GM18861 (cell line): ENCODE measurements around the gene SCEL.
"Not testable (repeated sequence)": the region's sequence is repeated elsewhere in the genome, so short reads cannot be mapped to it uniquely, and the experiment has no call there.

Source experiments
- ATAC-seq: cut with Tn5 transposase; IDR thresholded peaks from one replicate; pipeline ENCODE4 v1.9.1; 2021; ENCODE audit not compliant: unreplicated experiment

The SCEL gene

DNA sequence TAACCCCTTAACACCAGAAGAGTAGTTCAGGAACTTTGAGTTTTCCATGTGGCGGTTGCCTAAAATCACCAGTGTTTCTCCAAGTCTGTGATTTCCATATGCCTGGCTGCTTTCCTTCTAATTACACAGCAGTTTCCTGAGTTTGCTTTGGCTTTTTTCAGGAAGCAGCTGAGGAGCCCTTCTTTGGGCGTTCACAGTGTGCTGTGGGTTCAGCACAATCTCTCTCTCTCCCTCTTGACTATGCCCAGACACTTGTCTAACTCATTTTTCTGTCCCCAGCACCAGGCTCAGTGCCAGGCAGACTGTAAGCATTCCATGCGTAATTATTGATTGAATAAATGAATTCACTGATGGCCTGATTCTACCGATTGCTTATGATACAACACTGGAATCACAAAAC, 19.7 kb downstream of the SCEL start:
- no peak for ATAC-seq

DNA sequence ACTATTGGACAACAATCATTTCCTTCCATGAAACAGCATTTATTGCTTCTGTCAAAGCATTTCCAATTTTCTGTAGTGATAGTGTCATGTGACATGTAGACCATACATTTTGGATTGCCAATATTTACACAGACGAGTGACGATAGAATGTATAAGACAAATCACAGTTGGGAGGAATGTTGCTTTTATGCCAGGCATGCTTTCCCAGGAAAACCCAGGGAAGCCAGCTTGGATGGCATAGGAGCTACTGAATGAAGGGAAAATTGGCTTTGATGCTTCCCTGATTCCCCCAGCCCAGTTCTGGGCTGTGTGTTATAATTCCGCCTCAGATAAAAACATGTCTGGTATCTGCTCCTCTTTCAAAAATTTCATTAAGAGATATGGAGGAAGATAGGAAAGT, 22.5 kb downstream of the SCEL start:
- ATAC-seq = no peak

DNA sequence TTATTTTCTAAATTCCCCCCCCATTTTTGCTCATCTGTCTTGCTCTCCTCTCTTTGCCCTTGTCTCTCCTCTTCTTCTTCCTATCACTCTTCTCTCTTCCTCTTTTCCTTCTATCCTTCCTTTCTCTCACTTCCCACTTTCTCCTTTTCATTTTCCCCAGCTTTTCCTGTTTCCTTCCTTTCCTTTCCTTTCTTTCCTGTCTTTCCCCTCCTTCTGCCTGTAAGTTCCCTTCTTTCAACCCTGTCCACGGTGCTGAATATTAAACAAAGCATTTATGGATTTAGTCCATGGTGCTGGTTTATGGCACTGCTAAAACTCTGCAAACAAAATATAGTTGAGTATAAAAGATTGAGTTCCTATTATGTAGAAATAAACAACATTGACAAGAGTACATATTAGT, 27.6 kb downstream of the SCEL start:
- no peak for ATAC-seq

DNA sequence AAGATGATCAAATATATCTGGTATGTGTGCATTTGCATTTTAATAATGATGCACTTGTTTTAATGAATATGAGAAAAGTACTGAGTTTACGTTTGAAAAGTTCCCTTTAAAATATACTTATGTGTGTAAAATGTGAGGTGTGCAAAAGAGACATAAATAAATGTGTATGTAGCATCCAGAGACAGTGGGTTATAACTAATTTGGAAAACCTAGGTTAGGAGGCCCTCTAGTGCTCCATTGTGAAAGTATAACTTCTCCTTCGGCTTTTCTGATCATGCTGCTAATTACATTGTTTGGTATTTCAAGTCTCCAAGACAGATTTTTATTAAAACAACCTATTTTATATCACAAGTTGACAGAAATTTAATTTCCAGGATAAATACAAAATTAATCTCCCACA, 30.1 kb downstream of the SCEL start:
- ATAC-seq = peak; percentile 70

GRCh38 chr13:77571956-77572355, 36.5 kb downstream of the SCEL start:
- ATAC-seq = no peak

- ATAC-seq = no peak
Measured at GRCh38 chr13:77574096-77574495, 38.6 kb downstream of the SCEL start.

DNA sequence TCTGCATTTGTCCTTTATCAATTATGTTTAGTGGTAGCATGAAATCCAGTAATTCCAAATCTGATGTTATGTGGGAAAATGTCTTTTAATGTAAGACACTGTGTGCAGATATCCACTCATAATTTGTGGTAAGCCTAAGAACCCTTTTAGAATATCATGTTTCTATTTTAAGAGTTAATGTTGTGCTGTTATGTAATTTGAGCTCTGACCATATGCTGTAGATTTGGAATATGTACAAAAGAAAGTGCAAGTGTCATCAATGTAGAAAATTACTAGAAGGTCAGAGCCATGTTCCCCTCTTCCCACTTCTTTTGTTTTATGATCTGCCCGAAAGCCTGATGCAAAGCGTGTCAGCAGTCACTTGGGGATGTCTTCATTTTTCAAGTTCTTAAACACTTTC, 44.5 kb downstream of the SCEL start:
- ATAC-seq = no peak

DNA sequence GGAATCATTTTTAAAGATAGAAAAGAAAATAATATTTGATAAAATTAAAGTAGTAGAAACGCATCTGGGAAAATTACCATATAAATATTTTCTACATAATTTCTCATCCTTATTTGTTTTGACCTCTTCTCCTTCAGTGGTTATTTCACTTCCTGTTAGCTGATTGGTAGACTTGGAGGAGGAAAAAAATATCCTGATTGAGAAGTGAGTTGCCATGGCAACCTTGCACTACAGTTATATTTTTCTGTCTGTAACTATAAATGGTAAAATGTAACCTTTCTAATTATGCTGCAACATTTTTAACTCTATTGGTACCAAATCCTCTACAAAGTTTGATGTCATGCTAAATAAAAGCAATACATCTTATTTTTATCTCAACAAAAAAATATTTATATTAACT, 45.2 kb downstream of the SCEL start:
- ATAC-seq = no peak

GRCh38 chr13:77583581-77583980, 48.1 kb downstream of the SCEL start:
- ATAC-seq = peak; percentile 84

DNA sequence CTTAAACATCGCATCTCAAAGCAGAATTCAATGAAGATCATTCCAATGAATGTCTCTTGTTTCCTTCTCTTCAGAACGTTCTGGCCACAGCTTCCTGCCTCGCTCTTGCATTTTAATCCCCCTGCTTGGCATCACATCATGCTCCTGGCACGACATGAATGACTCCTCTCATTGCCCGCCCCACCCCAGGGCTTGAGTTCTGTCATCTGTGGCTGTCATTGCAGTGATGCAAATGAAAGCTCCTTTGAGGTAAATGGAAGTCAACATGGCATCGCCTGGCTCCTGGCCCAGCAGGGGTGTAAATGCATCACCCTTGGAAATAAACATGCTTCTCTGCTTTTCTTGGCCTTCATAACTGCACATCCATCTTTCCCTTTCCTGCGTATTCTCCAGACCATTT, 48.6 kb downstream of the SCEL start:
- ATAC-seq = no peak

GRCh38 chr13:77595166-77595810, 59.8 kb downstream of the SCEL start:
- no peak for ATAC-seq

DNA sequence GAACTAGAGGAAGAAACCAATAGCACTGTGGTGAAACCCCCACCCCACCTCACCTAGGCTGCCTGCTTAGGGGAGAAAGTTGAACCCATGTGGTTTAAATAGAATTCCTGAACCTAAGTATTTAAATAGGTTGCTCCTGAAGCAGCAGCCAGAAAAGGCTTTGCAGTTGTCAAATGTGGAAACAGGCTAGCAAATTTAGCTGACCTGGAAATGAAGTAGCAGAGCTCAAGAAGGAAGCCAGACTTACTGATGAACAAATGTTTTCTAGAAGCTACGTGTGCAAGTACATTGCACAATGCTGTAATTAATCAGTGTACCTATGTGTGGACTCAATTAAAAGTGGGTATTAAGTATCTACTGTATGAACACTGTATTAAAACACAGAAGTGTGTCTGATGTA, 61.3 kb downstream of the SCEL start:
- ATAC-seq = no peak

DNA sequence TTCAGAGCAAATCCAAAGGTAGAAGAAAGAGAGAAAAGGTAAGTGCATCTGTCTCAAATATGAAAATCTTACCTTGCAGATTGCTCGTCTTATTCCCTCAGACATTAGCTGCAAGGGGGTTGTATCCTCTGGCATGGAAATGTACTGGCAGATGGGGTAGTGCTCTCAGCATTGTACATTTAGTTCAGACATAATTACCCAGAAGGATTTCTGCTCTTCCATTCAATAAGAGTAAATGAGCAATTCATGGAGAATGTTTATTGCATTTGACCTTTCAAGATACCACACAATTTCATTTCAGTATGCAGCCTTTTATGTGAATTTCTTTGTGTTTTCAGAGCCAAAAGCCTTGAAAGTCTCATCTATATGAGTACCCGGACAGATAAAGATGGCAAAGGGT, 63.8 kb downstream of the SCEL start:
- no peak for ATAC-seq

- ATAC-seq = no peak
Measured at GRCh38 chr13:77600701-77601100, 65.2 kb downstream of the SCEL start.

DNA sequence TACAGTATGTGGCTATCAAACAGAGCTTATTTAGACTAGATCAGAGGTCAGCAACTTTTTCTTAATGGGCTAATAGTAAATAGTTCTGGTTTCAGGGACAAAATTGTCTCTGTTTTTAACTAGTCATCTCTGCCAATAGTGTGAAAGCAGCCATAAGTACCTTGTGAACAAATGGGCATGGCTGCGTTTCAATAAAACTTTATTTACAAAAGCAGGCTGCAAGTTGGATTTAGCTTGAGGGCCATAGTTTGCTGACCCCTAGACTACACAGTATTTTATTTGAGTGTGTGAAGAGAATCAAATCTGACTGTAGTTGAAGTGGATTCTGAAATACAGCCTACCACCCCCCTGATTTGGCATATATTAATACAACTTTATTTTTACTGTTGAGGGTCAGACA, 75.6 kb downstream of the SCEL start:
- no peak for ATAC-seq

DNA sequence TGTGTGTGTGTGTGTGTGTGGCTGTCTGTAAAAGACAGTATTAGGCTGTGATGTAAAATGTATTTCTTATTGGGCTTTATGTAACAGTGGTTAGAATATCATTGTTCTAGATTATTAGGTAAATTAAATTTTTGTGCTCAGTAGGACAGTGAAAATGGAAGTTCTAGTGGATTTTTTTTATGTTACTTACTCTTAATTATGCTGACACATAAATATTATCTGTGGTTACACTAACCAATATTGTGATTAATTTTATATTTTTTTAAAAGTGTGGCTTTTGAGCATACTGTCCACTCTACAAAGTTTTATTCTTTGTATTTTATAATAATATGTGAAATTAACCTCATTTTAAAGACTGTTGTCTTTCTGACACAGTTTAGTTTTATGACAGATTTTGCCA, 80.5 kb downstream of the SCEL start:
- no peak for ATAC-seq

- ATAC-seq = no peak
Measured at GRCh38 chr13:77619655-77620054, 84.1 kb downstream of the SCEL start.

- ATAC-seq = no peak
Measured at GRCh38 chr13:77620138-77620537, 84.6 kb downstream of the SCEL start.

DNA sequence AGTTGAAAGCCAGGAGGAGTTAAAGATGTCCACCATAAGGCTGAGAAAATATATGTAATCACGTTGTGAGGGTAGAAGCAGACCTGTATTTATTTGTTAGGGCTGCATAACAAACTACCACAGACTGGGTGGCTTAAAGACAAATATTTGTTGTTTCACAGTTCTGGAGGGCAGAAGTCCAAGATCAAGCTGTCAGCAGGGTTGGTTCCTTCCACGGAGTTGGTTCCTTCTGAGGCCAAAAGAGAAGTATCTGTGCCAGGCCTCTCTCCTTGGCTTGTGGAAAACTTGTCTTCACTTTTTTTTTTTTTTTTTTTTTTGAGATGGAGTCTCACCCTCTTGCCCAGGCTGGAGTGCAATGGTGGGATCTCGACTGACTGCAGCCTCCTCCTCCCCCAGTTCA, 88.3 kb downstream of the SCEL start:
- ATAC-seq = no peak

DNA sequence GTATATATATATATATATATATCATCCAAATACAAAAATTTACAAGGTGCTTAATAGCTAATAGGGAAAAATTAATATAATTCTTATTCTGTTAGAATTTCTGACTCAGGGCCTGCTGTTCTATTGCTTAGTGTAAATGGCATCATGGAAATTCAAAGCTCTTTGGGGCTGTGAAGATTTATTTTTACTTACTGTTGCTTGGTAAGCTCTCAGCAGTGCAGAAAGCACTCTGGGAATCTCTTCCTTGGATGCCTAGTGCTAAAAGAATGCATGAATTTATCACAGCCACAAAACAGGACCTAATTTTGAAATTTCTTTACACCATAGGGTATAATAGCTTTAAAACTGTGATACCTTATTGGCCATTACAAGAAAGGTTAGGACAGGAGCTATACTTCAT, 92.7 kb downstream of the SCEL start:
- no peak for ATAC-seq

- ATAC-seq = no peak
Measured at GRCh38 chr13:77637588-77637987, 102.1 kb downstream of the SCEL start.

- no peak for ATAC-seq
Measured at GRCh38 chr13:77650409-77650808, 114.9 kb downstream of the SCEL start.

DNA sequence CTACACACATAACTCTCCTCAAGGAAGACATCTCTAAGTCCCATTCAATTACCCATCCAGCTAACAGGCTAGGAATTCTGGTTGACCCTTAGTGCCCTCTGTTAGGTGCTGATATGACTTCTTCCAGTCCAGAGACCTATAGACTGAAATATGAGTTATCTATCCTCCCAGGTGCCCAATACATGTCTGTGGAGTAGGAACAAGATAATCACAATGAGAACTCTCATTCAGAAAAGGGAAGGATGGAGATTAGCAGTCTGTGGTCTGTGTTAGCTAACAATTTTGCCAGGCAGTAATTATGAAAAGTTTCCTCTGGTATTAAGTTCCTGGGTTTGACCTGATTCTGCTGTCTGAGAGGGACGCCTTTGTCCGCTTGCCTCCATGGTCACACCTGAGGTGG, 117.8 kb downstream of the SCEL start:
- no peak for ATAC-seq

DNA sequence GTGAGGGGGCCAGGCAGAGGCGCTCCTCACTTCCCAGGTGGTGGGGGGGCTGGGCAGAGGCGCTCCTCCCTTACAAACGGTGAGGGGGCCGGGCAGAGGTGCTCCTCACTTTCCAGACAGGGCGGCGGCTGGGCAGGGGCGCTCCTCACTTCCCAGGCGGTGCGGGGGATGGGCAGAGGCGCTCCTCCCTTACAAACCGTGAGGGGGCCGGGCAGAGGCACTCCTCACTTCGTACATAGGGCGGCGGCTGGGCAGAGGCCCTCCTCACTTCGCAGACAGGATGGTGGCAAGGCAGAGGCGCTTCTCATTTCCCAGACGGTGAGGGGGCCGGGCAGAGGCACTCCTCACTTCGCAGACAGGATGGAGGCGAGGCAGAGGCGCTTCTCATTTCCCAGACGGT, 124.5 kb downstream of the SCEL start:
- ATAC-seq = not testable (repeated sequence)
